GM12801 (cell line): Measurements from ENCODE around the gene MYO5A.

Experiments
- CTCF ChIP-seq: IDR thresholded peaks from one replicate; pipeline ENCODE4 v1.5.1; 2011; ENCODE audit warnings: control low read depth; ENCODE audit not compliant: insufficient read length; ENCODE audit errors: extremely low read depth

The MYO5A gene

GRCh38 chr15:52559575-52559974, 30.9 kb upstream of the MYO5A start:
- no peak for TF ChIP-seq CTCF

GRCh38 chr15:52559022-52559421, 30.3 kb upstream of the MYO5A start:
- TF ChIP-seq CTCF: no peak

- no peak for TF ChIP-seq CTCF
Observed at GRCh38 chr15:52558196-52558595, 29.5 kb upstream of the MYO5A start.

GRCh38 chr15:52557274-52557641, 28.6 kb upstream of the MYO5A start:
- TF ChIP-seq CTCF: no peak

- TF ChIP-seq CTCF: no peak
Observed at GRCh38 chr15:52556524-52557273, 28.0 kb upstream of the MYO5A start.

GRCh38 chr15:52552303-52552702, 23.6 kb upstream of the MYO5A start:
- no peak for TF ChIP-seq CTCF

GRCh38 chr15:52551762-52552161, 23.1 kb upstream of the MYO5A start:
- TF ChIP-seq CTCF: no peak
